WERI-Rb-1 (cell line): ENCODE data around the gene GALE.

Source experiments
- DNase-seq: peaks from one replicate; pipeline ENCODE4 v3.0.0-alpha.2; 2020
- H3K27ac ChIP-seq: fragments of 250-450 bp; sonication (Bioruptor Pico); 2 replicates; pipeline ENCODE4 v1.5.1; 2020; ENCODE audit warnings: mild to moderate bottlenecking, moderate library complexity
- H3K27me3 ChIP-seq: fragments of 250-450 bp; sonication (Bioruptor Pico); 2 replicates; pipeline ENCODE4 v1.5.1; 2021; ENCODE audit warnings: mild to moderate bottlenecking, low read depth, moderate library complexity; ENCODE audit not compliant: insufficient read depth, severe bottlenecking
- H3K36me3 ChIP-seq: fragments of 250-450 bp; sonication (Bioruptor Pico); 2 replicates; pipeline ENCODE4 v1.5.1; 2020; ENCODE audit warnings: mild to moderate bottlenecking, moderate library complexity
- H3K4me3 ChIP-seq: 2 replicates; pipeline ENCODE4 v1.5.1; 2011; ENCODE audit warnings: low read depth, mild to moderate bottlenecking, control low read depth, low read length
- H3K9me3 ChIP-seq: fragments of 250-450 bp; sonication (Bioruptor Pico); 2 replicates; pipeline ENCODE4 v1.5.1; 2021; ENCODE audit warnings: mild to moderate bottlenecking, moderate library complexity; ENCODE audit not compliant: severe bottlenecking
- CTCF ChIP-seq: IDR thresholded peaks from 2 replicates; pipeline ENCODE4 v1.5.1; 2011; ENCODE audit warnings: low read depth, mild to moderate bottlenecking, control low read depth, inconsistent platforms, low read length

The GALE gene

GRCh38 chr1:23810818-23811540 lies 10.4 kb upstream of the GALE start:
- Histone ChIP-seq H3K27ac (no peak overlapping the region), H3K4me3 (no peak overlapping the region), H3K36me3 (no peaks in the 10 kb centered on the region), H3K9me3 (no peaks in the 10 kb centered on the region), H3K27me3 (no peaks in the 10 kb centered on the region)
- TF ChIP-seq CTCF = peak; percentile 84
- peak; percentile 64 for DNase-seq

- H3K9me3 ChIP-seq = no peaks in the 10 kb centered on the region
- TF ChIP-seq CTCF = peak; percentile 94
- H3K27me3 ChIP-seq = no peaks in the 10 kb centered on the region
- H3K4me3 ChIP-seq = no peak overlapping the region
- H3K27ac ChIP-seq = no peak overlapping the region
- peak; percentile 80 for DNase-seq
- H3K36me3 ChIP-seq = no peaks in the 10 kb centered on the region
Observed at GRCh38 chr1:23809751-23810171, 9.2 kb upstream of the GALE start.

- Histone ChIP-seq H3K4me3 (no peak overlapping the region), H3K27me3 (no peaks in the 10 kb centered on the region), H3K36me3 (no peaks in the 10 kb centered on the region), H3K9me3 (no peaks in the 10 kb centered on the region), H3K27ac (no peak overlapping the region)
- TF ChIP-seq CTCF = no peak
- DNase-seq = no peak
Observed at GRCh38 chr1:23807453-23807852, 6.9 kb upstream of the GALE start.

- no peak for TF ChIP-seq CTCF
- H3K36me3 ChIP-seq = no peaks in the 10 kb centered on the region
- DNase-seq = no peak
- H3K9me3 ChIP-seq = no peaks in the 10 kb centered on the region
- no peaks in the 10 kb centered on the region for H3K27me3 ChIP-seq
- no peak overlapping the region for H3K27ac ChIP-seq
- no peak overlapping the region for H3K4me3 ChIP-seq
Observed at GRCh38 chr1:23806280-23806679, 5.7 kb upstream of the GALE start.

GRCh38 chr1:23805025-23805424 lies 4.5 kb upstream of the GALE start:
- H3K36me3 ChIP-seq = no peaks in the 10 kb centered on the region
- TF ChIP-seq CTCF = no peak

More at GRCh38 chr1:23805025-23805424, 4.5 kb upstream of the GALE start:
- no peaks in the 10 kb centered on the region for H3K9me3 ChIP-seq
- no peak overlapping the region for H3K4me3 ChIP-seq
- H3K27me3 ChIP-seq = no peaks in the 10 kb centered on the region
- H3K27ac ChIP-seq = no peak overlapping the region
- no peak for DNase-seq
